ENCODE data around the gene NAE1. TPM values are rescaled to one million over a fixed set of nuclear protein-coding genes. Genes with fewer than 3 reads are reported as not detected.
"Not testable (repeated sequence)": the region's sequence is repeated elsewhere in the genome, so short reads cannot be mapped to it uniquely, and the experiment has no call there.

The NAE1 gene
- total RNA-seq, 1 donor from 2014 or later: 78.8 TPM

DNA sequence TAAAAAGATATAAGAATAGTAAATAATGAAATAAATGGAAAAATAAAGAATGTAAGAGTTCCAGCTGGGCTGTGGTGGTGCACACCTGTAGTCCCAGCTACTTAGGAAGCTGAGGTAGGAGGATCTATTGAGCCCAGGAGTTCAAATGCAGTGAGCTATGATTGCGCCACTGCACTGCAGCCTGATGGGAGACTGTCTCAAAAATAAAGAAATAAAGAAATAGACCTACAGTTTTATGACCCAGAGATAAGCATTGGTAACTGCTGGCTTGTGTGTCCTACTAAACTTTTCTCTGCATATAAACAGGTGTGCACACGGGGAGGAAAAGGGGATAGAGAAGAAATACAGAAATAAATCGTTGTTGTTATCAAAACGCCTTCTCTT lies 41.8 kb upstream of the NAE1 start:
- no peak for DNase-seq (ENCODE audit: low spot score in 2 of 2, unreplicated experiment in 2 of 2)
- H3K27me3 Mint-ChIP-seq (ENCODE audit: low read depth): no peaks in the 10 kb centered on the region
- H3K27ac Mint-ChIP-seq: no peak overlapping the region
- H3K9me3 Mint-ChIP-seq: no peaks in the 10 kb centered on the region
- TF ChIP-seq, protein P1, sequence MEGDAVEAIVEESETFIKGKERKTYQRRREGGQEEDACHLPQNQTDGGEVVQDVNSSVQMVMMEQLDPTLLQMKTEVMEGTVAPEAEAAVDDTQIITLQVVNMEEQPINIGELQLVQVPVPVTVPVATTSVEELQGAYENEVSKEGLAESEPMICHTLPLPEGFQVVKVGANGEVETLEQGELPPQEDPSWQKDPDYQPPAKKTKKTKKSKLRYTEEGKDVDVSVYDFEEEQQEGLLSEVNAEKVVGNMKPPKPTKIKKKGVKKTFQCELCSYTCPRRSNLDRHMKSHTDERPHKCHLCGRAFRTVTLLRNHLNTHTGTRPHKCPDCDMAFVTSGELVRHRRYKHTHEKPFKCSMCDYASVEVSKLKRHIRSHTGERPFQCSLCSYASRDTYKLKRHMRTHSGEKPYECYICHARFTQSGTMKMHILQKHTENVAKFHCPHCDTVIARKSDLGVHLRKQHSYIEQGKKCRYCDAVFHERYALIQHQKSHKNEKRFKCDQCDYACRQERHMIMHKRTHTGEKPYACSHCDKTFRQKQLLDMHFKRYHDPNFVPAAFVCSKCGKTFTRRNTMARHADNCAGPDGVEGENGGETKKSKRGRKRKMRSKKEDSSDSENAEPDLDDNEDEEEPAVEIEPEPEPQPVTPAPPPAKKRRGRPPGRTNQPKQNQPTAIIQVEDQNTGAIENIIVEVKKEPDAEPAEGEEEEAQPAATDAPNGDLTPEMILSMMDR (IDR thresholded peaks at IDR 0.05; ENCODE audit: unreplicated experiment): no peak
- no peaks in the 10 kb centered on the region for H3K36me3 Mint-ChIP-seq
- peak overlapping the region; percentile 74 for H3K4me3 Mint-ChIP-seq
- peaks cover 14% of the 10 kb centered on the region for H3K4me1 Mint-ChIP-seq

DNA sequence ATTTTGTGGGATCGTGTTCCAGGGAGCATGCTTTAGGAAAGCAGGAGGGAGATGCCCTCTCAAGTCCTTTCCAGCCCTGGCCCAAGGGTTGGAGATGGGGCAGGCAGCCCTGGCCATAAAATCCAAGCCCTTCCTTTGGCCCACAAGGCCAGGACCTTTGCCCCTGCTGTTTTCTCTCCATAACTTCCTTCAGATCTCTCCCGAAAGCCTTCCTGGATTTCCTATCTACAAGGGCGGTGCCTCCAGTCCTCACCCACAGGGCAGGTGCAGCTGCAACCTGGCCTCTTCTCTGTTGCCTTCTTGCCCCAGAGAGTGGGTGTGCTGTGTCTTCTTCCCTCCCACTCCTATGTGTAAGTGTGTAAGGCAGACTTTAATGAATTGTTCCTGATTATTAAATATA lies 41.1 kb upstream of the NAE1 start:
- Mint-ChIP-seq H3K4me1 (peaks cover 14% of the 10 kb centered on the region), H3K9me3 (no peaks in the 10 kb centered on the region), H3K27ac (no peak overlapping the region), H3K27me3 (ENCODE audit: low read depth) (no peaks in the 10 kb centered on the region), H3K36me3 (no peaks in the 10 kb centered on the region), H3K4me3 (no peak overlapping the region)
- TF ChIP-seq, protein P1 (IDR thresholded peaks at IDR 0.05; ENCODE audit: unreplicated experiment): no peak
- no peak for DNase-seq (ENCODE audit: low spot score in 2 of 2, unreplicated experiment in 2 of 2)

DNA sequence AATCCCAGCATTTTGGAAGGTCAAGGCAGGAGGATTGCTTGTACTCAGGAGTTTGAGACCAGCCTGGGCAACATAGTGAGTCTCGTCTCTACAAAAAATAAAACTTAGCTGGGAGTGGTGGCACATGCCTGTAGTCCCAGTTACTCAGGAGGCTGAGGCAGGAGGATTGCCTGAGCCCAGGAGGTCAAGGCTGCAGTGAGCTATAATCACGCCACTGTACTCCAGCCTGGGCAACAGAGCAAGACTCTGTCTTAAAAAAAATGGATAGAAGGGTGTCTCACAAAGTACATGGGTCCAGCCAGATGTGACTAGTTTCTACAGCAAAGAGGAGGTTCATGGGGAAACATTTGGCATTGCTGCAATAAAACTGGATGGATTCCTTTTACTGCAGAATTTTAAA lies 40.6 kb upstream of the NAE1 start:
- H3K36me3 Mint-ChIP-seq; H3K27ac Mint-ChIP-seq; H3K9me3 Mint-ChIP-seq; H3K4me3 Mint-ChIP-seq; H3K27me3 Mint-ChIP-seq (ENCODE audit: low read depth); DNase-seq (ENCODE audit: low spot score in 2 of 2, unreplicated experiment in 2 of 2): not testable (repeated sequence)
- H3K4me1 Mint-ChIP-seq: peaks cover 14% of the 10 kb centered on the region

DNA sequence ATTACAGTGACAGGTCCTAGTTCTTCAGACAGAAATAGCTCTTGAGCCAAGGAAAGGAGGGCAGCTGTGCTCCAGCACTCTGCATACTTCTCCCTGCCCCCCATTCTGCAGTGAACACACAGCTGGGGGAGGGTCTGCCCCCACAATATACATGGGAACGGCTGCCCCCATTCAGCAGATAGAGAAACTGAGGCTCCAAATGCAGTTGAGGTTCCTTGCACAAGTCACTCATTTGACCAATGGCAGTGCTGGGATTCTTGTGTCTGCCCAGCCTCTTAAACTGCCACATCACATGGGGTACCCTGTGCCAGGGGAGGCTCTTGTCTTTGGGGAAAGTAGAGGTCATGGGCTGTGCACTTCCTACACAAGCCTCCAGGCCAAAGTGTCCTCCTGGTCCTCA lies 38.6 kb upstream of the NAE1 start:
- Mint-ChIP-seq H3K4me1 (peaks cover 13% of the 10 kb centered on the region), H3K27ac (no peak overlapping the region), H3K27me3 (ENCODE audit: low read depth) (no peaks in the 10 kb centered on the region), H3K4me3 (no peak overlapping the region), H3K36me3 (no peaks in the 10 kb centered on the region), H3K9me3 (no peaks in the 10 kb centered on the region)
- TF ChIP-seq, protein P1 (IDR thresholded peaks at IDR 0.05; ENCODE audit: unreplicated experiment): no peak
- no peak for DNase-seq (ENCODE audit: low spot score in 2 of 2, unreplicated experiment in 2 of 2)

DNA sequence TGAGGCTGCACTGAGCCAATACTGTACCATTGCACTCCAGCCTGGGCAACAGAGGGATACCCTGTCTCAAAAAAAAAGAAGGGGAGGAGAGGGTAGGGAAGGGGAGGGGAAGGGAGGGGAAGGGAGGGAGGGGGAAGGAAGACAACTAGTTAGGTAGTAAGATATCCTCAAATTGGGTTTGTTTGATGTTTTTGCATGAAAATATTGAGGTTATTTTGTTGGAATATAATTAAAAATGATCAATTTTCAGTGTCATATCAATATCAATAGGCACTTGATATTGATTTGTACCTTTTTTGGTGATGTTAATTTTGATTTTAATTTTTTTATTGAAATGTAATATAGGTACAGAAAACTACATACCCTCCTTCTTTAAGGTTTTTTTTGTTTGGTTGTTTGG lies 32.9 kb upstream of the NAE1 start:
- no peak overlapping the region for H3K4me3 Mint-ChIP-seq
- no peaks in the 10 kb centered on the region for H3K9me3 Mint-ChIP-seq
- H3K27ac Mint-ChIP-seq: no peak overlapping the region
- TF ChIP-seq, protein P1 (IDR thresholded peaks at IDR 0.05; ENCODE audit: unreplicated experiment): no peak
- H3K36me3 Mint-ChIP-seq: no peaks in the 10 kb centered on the region
- no peak for DNase-seq (ENCODE audit: low spot score in 2 of 2, unreplicated experiment in 2 of 2)
- no peaks in the 10 kb centered on the region for H3K27me3 Mint-ChIP-seq (ENCODE audit: low read depth)
- peaks cover 3% of the 10 kb centered on the region for H3K4me1 Mint-ChIP-seq

DNA sequence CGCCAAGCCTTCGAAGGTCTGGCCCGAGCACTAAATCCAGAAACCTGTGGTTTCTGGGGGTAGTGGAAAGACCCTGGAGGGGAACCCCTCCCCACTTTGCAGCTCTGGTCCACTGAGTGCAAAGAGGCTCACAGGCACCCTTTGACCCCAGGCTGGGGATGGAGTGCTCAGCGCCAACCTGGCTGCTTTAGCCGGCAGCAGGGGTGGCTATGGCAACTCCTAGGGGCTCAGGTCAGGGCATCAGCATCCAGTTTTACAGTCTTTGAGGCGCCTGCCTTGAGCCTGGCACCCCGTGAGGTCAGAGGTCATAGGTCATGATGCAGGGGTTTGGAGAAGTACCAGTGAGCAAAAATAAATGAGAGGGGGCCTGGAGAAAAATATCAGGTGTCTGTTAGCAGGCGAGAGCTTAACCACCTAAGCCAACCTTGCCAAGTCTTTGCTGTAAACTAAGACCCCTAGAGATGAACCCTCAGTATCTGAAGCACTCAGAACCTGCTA lies 31.3 kb upstream of the NAE1 start:
- Mint-ChIP-seq H3K4me1 (peaks cover 7% of the 10 kb centered on the region), H3K4me3 (no peak overlapping the region), H3K27me3 (ENCODE audit: low read depth) (no peaks in the 10 kb centered on the region), H3K27ac (no peak overlapping the region), H3K36me3 (no peaks in the 10 kb centered on the region), H3K9me3 (no peaks in the 10 kb centered on the region)
- TF ChIP-seq, protein P1 (IDR thresholded peaks at IDR 0.05; ENCODE audit: unreplicated experiment): no peak
- DNase-seq (ENCODE audit: low spot score in 2 of 2, unreplicated experiment in 2 of 2): no peak

All from mesothelial cell of epicardium (in vitro differentiated cells).